HL-60/S4 treated with phorbol 12-myristate 13-acetate at 8.2 ng/mL for 4 days and 3 days (cell line): ENCODE measurements around the gene PRKAR1A.
"Not testable (repeated sequence)": the region's sequence is repeated elsewhere in the genome, so short reads cannot be mapped to it uniquely, and the experiment has no call there.

Source experiments
- in situ Hi-C: fragments of 300-500 bp; cut with MboI; formaldehyde crosslinking; loops from 2 replicates; pipeline ENCODE4 v1.15.0; 2022; ENCODE audit warnings: low sequenced_read_pairs

The PRKAR1A gene

DNA sequence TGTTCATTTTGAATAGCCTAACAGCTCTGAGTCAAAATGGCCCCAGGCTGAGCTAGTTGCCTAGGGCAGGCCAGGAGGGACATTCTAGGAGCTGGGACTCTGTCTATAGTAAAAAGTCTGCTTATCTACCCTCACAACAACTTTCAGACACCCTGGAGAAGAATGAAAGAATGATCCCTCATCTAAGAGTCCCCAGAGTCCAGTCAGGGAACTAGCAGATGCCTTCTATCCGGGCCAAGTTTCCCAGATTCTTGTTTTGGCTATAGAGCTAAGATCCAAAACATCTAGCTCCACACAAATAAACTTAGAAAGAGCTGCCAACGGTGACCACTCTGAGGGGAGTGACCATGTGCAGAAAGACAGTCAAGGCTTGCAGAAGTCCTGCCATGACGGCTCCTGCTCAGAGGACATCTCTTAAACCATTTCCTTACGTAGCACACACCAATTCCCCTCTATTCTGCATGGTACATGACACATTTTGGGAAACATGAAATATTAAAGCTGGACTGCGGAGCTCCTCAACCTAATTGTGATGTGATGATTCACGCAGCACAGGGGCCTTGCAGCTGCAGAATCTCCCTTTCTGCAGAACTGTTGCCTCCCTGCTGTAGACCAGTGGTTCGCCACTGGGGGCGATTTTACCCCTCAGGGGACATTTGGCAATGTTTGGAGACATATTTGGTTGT lies 64.7 kb downstream of the PRKAR1A start:
- in situ Hi-C loops, result no loop called here

DNA sequence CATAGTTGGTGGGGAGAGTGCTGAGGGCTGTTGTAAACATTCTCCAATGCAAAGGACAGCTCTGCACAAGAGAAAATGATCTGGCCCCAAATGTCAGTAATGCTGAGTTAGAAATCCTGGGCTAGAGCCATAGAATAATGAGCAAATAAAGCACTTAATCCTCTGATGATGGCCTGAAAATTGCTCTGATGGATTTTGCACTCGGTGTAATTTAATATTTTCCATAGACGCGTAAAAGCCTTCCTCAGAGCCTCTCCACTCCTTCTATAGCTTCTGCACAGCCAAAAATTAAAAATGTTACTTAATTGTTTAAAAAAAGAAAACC lies 65.2 kb downstream of the PRKAR1A start:
- in situ Hi-C loops, result no loop called here

DNA sequence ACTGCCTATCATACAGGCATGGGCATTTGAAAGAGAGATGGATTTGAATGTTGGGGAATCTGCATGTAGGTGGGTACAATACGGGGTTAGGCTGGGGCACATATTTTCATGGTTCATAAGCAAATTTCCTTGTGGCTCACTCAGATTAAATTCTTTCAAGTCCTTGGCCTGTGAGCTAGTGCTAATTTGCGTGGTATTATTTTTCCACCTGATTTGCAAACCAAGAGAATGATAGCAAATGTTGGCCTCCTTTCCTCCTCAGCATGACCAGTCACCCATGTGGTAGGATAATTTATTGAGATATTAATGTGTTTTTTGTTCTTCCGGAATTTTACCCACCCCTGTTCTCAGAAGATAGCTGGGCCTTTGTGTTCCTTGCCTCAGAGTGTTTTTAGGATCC lies 66.0 kb downstream of the PRKAR1A start:
- in situ Hi-C loops, result no loop called here

DNA sequence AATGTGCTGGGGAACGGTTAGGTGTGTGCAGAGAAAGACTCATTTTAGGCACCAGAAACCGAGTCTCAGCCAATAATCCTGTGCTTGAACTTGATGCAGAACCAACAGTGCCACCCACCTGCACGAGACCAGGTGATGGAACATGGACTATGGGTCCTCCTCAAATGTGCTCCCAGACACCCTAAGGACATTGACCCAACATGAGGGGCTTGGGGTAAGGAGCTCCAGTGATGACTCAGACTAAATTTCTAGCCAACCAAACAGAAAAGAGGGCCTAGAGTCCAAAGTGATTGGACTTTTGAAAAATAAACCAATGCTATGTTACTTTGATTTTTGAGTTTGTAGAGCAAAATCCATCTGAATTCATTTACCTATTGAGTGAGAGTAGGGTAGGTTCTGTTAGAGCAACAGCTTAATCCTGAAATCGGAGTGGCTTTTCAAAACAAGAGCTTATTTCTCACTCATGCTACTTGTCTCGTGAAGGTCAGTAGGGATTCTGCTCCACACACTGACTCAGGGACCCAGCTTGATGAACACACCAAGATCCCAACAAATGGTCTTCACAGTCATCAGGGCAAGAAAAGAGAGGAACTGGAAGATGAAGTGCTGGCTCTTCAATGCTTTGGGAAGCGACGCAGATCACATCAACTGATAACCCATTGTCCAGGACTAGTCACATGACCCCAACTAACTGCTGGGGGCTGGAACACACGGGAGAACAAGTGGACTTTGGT lies 67.1 kb downstream of the PRKAR1A start:
- in situ Hi-C loops, result no loop called here

DNA sequence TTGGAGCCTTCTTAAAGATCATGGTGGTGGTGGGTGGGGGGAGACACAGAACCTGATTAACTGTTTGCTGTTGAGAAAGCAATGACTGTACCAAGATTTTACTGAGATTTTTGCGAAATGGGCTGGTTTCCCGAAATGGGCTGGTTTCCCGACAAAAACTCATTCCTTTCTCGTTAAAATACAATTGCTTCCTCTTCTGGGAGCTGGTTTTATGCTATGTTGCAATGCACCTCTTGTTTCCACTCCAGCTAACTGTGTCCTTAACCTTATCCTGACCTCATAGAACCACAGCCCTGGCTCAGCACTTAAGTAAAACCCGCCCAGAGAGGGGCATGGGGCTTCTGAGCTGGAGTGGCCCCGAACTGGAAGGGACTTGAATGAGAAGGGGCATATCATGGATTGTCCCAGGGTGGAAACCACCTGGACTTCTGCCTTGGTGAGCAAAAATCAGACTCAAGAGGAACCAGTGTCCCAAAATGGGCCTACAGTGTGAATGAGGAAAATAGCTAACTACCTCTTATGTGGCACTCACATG lies 68.1 kb downstream of the PRKAR1A start:
- in situ Hi-C loops, result no loop called here

DNA sequence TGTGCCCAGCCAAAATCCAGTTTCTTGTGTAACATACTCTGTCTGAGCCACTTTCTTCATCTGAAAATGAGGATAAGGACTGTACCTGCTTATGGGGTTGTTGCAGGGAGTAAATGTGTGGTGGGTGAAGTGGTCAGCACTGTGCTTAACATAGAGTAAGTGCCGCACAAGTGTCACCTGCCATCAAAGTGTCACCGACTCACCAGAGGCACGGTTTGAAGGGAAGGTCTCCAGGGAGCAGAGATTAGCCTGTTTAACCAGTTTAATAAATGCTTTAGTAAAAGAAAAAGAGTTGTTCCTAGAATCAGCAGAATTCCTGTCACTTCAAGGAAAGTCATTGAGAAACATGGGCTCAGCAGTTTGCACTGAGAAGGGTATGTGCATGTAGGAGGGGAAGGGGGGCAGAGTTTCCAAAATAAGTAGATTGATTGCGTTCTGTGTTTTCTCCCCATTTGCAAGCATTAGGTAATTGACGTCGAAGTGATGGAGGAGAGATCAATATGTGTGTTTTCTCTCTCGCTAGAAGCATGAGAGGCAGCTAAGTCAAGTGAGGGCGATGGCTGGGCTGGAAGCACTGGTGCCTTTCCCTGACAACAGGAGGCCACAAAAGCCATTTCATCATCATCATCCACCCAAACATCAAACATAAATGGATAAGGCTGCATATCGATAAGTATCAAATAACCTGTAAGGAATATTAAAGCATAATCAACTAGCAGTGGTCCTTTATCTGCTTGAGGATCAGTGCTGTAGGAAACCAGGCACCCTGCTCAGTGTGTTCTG lies 69.8 kb downstream of the PRKAR1A start:
- in situ Hi-C loops, result no loop called here

DNA sequence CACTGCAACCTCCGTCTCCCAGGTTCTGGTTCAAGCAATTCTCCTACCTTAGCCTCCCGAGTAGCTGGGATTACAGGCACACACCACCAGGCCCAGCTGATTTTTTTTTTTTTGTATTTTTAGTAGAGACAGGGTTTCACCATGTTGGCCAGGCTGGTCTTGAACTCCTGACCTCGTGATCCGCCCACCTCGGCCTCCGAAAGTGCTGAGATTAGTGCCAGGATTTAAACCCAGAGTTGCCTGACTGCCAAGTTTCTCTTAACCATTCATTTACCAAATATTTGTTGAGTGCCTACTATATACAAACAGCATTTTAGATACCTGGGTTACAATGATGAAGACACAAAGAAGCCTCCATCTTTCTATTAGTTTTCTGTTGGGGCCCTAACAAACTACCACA lies 70.6 kb downstream of the PRKAR1A start:
- in situ Hi-C loops, result not testable (repeated sequence)

DNA sequence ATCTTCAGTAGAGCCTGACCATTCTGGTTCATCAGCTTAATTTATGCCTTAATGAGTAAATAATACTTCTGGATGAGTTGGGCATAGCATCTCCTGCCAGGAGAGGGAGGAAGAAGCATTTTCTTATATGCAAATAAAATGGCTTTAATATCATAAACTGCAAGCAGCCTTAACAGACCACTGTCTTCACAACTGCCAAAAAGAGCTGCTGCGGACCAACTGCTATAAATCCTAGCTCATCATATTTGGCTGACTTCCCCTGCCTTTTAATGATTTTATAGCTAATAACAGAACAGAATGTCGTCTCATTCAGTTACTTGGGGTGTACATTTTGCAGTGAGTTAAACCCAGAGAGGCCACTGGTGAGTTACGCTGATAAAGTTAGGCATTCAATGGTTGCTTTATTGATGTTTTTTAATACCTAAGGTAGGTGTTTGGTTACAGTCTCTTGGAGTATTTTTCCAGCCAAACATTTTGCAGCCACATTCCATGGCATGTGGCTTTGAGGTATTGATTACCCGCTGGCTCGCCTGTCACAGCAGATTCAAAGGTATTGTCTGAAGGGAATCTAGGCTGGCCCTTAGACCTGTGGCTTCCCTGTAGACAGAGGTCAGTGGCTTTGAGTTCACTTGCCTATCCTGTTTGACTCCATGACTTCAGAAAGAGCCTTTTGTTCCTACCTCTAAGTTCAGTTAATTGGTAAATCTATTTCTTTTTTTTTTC lies 72.5 kb downstream of the PRKAR1A start:
- in situ Hi-C loops, result no loop called here

DNA sequence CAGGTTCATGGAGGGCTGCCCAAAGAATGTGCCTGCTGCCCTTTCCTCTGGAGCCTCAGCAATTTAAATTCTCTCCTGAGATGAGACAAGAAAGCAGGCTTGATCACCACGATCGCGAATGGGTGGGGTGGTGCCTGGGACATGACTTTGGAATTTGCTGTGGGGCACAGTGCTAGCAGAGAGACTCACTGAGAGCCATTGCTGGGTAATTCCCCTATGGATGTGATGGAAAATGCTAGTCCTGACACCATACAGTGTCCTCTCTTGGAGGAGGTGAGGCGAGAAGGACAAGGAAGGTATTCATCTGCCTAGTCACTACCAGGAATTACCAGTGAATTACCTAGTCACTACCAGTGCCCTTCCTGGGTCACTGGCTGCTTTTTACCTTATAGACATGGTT lies 73.4 kb downstream of the PRKAR1A start:
- in situ Hi-C loops, result no loop called here

DNA sequence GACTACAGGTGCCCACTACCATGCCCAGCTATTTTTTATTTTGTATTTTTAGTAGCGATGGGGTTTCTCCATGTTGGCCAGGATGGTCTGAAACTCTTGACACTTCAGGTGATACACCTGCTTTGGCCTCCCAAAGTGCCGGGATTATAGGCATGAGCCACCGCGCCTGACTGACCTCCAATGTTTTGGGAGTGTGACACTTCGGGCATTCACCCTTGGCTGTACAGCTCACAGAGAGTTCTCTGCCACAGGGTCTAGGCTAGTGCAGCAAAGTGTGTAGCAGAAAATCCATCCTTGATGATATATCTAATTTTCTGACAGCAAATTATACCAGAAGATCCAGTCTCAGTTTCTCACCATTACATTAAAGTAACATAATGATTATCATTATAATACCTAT lies 74.8 kb downstream of the PRKAR1A start:
- in situ Hi-C loops, result no loop called here

DNA sequence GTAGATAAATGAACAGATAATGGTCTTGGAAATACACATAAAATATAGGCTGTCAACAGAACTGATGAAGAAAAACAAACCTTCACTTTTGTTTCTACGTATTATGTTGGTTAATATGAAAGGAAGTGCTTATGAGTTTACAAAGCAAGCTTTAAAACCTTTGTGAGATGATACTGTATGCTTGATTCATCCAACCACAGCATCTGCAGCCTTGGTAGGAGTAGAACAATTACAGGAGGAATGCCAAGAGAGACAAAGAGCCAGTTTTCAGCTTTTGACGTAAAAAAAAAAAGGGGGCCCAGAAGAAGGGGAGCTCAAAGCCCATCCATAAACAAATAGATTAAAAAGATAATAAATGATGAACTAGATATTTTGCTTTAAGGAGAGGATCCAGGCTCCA lies 75.6 kb downstream of the PRKAR1A start:
- in situ Hi-C loops, result no loop called here

DNA sequence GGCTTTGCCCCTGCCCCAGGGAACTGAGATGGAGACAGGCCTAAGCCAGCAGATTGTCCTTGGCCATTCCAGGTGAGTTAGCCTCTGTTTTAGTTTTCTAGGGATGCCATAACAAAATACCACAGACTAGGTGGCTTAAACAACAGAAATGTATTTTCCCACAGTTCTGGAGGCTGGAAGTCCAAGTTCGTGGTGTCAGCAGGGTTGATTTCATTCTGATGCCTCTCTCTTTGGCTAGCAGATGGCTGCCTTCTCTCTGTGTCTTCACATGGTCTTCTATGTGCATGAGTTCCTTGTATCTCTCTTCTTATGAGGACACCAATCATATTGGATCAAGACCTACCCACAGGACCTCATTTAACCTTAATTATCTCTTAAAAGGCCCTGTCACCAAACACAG lies 76.1 kb downstream of the PRKAR1A start:
- in situ Hi-C loops, result no loop called here

DNA sequence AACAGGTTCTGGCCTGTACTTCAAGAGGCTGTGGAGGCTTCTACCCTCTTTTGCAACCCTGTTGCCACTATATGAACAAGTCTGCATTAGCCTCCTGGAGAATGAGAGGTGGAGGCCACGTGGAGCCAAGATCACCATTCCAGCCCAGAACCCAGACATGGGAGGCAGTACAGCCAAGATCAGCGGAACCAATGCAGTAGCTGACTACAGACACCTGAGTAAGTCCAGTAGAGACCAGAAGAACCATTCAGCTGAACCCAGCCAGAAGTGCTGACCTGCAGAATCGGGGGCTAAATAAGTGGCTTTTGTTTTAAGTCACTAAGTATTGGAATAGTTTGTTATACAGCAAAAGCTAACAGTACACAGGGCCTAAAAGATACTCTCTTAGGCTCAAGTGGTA lies 76.9 kb downstream of the PRKAR1A start:
- in situ Hi-C loops, result no loop called here

DNA sequence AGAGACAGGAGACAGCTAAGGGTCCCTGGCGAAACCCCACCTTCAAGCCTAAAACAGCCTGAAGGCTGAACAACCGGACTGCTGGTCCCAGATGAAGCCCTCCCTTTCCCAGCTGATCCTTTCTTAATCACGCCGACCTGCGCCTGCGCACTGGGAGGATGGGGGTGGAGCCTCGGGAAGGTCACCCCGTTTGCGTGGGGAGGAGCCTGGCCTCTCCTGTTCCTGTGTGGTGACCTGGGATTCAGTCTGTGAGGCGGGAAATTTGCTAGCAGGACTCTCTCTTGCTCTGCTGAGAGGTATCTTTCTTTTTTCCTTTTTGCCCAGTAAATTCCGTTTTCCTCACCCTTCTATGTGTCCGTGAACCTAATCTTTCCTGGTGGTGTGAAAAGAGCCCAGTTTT lies 79.4 kb downstream of the PRKAR1A start:
- in situ Hi-C loops, result no loop called here

DNA sequence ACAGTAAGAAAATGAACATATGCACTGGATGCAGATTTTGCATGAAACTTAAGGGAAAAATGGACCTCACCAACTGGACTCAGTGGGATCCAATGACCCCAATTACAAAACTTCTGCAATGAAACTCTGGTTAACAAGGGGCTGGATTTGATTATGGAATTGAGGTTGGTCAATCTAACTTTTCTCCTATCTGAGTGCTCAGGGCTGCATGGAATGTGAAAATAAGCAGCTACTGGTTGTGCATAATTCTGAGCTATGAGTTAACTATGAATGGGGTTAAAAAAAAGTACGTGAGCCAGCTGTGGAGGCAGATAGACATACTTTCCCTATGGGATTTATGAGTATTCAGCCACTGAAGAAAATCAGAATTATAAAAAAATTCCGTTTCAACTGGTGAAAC lies 79.8 kb downstream of the PRKAR1A start:
- in situ Hi-C loops, result no loop called here

DNA sequence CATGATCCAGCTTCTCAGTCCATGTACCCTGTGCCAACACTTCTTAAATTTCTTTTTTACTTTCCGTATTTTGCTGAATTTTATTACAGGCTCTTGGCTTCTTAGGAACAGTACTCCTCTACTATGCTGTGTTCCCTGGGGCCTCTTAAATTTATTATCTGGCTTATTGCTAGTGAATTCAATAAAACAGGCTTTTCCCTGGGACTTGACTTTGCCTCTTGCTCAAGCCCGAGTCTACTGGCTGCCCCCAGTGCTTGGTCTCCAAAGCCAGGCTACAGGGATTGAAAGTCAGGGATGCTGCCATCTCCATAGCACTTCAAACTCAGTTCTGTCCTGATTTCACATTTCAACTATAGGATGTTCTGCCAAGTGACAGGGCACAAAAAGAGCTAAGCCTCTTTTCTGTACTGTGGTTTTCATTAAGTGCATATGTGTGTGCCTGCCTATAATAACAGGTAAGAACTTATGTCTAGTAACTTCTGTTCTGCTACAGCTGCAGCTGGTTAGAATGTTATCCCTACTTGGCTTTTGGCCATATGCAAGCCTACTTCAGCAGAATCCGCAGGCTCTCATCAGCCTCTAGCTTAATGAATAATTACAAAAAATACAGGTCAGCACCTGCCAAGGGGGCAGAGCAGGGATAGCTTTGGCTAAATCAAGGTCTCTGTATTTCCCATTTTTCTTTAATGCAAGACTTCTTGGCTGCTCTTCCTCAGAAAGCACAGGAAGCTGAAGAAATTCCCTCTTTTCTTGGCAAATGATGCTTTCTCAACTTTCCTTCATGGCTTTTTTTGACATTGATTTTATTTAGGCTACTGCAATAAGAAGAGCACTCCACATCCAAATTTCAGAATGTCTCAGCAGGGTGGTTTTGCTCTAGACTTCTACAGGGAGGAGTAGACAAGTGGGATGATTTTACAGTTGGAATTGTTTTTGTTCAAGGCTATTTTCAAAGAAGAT lies 80.7 kb downstream of the PRKAR1A start:
- in situ Hi-C loops, result no loop called here

DNA sequence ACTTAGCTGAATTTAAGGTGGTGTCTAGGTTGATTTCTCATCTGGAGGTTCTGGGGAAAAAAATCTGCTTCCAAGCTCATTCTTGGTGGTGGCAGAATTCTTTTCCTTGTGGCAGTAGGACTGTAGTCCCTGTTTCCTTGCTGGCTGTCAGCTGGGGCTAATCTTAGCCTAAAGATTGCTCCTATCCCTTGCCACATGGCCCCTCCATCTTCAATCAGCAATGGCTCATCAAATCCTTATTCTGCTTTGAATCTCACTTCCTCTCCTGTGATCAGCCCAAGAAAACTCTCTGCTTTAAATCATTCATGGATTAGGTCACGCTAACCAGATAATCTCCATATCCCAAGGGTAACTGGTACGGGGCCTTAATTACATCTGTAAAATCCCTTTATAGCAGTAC lies 82.3 kb downstream of the PRKAR1A start:
- in situ Hi-C loops, result no loop called here

DNA sequence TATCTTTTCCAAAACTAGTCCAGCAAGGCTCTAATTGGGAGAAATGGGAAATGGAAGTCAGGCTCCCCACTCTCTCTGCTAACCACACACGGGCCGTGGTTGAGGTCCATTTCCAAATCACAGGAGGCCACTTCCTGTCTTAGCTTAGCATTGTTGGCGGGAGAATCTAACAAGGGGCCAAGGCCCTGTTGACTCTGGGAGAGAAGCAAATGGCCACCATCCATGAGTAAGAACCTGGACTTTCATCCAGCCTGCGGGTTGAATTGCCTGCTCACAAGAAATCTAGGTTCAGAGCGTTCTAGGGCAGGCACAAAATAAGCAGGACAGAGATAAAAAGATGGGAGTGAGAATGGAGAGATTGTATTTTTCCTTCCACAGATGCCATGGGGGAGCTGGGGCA lies 83.3 kb downstream of the PRKAR1A start:
- in situ Hi-C loops, result no loop called here

DNA sequence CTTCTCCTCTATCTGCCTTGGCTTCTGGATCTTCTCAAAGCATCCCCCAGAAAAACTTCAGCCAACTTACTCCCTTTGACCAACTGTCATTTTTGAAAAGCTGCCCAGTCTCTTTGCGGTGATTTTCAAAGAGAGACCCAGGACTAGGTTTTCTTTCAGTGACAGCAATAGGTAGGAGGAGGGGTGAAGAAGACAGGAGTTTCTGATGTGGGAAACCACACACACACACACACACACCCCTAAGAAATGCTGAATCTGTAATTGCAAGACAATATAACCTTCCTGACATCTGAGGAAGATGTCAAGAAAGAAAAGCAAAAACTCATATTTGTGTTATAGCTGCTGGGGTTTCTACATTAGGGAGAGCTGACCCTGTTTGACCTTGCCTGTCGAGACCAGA lies 83.8 kb downstream of the PRKAR1A start:
- in situ Hi-C loops, result no loop called here

DNA sequence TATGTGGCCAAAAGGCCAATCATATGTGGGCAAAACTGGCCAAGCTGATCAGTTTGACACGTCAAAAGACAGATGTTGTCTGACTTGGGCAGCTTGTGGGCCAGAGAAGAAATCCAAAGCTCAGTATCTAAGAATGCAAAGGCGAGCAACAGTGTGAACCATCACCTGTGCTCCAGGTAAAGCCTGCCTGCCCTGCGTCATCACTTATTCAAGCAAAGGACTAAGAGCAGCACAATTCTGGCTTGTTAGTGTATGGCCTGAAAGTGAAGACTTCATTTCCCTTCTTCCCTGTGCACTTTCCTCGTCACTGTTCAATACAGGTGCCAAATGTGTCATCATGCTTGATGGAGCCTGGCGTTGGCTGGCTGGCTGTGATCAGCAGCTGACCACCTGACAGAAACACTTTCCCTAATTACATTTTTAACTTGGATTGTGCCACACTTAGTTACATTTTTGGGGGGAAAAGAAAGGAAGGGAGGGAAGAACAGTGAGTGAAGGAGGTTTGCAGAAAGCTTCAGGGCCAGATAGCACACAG lies 84.2 kb downstream of the PRKAR1A start:
- in situ Hi-C loops, result no loop called here
